Dedifferentiated amniotic fluid mesenchymal stem cell (primary cell): ENCODE measurements around the gene USP50.
"Not testable (repeated sequence)": the region's sequence is repeated elsewhere in the genome, so short reads cannot be mapped to it uniquely, and the experiment has no call there.

Source experiments
- DNase-seq: peaks from one replicate; pipeline ENCODE4 v3.0.0-alpha.2; 2016; ENCODE audit errors: extremely low spot score

USP50 gene

GRCh38 chr15:50546566-50546965 lies at the start of gene USP50:
Gene USP50 (minus strand): TSS chr15:50546666. CDS start chr15:50546525, 141 bp downstream.
- no peak for DNase-seq

GRCh38 chr15:50594311-50594710 lies 47.8 kb upstream of the USP50 start:
- no peak for DNase-seq

- DNase-seq: no peak
Observed at GRCh38 chr15:50593761-50594160, 47.3 kb upstream of the USP50 start.

DNA sequence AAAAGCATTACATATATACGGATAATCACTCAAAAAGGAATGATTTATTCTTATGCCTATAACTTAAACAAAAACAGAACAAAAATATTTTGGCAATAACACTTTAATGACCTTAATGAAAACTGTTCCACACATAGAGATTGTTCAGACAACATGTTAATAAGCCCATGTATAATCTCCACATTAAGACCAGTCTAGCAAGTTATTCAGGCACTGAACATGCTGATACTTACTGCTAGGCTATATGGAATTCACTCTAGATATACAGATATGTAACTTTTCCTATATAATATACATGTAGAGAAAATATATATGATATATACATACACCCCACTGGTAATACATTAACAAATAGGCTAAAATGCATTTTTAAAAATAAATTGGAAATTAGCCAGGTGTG lies 43.8 kb upstream of the USP50 start:
- DNase-seq: no peak

GRCh38 chr15:50577492-50577891 lies 31.0 kb upstream of the USP50 start:
- DNase-seq: no peak

- no peak for DNase-seq
Observed at GRCh38 chr15:50576166-50576565, 29.7 kb upstream of the USP50 start.

- DNase-seq: not testable (repeated sequence)
Observed at GRCh38 chr15:50573842-50574241, 27.4 kb upstream of the USP50 start.

- no peak for DNase-seq
Observed at GRCh38 chr15:50563756-50564155, 17.3 kb upstream of the USP50 start.

DNA sequence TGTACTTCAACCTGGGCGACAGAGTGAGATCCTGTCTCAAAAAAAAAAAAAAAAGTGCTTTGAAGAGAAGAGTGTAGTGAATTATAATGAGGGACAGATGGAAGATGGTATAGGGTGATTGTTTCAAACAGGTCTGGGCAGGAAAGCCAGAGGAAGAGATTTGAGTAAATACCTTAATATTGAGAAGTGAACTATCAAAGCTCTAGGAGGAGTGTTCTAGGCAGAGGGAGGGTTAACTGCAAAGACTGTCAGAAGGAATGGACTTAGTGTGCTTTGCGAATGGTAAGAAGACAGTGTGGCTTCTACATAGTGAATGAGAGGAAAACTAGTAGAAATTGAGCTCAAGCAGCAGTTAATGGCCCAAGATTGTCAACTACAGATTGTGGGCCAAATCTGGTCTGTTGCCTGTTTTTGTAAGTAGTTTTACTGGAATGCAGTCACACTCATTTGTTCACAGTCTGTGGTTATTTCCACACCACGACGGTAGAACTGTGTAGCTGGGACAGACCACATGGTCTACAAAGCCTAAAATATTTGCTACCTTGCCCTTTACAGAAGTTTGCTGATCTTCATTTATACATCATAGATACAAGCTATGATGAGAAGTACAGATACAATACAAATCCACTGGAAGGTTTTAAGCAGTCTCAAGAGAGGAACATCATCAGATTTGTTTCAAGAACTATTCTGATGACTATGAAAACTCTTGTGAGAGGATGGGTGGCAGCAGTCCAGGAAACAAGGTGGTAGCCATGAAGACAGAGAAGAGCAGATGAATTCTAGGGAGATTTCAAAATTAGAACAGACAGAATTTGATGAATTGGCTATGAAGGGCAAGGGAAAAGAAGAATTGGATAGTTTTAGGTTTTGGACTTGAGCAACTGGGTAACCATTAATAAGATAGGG lies 16.5 kb upstream of the USP50 start:
- no peak for DNase-seq

DNA sequence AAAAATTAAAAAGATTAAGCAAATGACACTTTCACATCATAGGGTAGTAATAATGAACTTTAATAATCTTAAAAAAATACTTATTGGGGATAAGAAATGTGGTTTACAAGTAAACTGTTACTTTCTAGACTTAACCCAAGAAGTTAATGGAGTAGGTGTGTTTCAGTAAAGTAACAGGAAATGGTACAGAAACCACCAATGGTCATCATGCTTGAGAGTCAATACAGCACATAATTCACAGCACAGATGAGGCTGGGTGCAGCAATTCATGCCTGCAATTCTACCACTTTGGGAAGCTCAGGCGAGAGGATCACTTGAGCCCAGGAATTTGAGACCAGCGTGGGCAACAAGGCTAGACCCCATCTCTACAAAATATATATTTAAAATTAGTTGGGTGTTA lies 11.5 kb upstream of the USP50 start:
- DNase-seq: no peak

DNA sequence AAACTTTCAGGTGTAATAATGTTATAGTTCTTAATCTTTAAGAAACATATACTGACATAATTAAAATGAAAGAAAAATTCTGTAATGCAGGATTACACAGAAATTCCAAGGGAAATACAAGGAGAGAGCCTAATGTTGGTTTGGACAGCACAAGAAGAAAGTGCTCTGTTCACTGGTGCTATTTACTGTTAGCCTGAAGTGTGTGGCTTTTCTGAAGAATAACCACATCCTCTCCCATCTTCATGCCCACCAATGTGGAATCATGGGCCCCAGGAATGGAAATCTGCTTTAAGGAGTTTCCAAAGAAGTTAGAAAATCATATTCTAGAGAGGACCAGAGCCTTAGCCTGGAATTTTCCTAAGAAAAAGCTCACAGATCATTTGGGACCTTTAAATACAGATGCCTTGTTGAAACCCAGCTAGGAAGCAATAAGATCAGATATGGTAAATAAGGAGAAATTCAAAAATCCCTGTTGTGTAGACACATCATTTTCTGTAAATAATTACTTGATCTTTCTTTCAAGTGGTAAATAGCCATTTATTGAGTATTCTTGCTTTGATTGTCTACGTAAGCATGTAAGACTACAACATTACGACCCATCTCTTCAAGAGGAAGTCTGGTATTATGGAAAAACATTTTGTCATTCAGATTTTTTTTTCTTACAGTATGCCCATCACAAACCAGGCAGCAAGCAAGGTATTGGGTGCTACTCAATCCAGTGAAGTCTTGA lies 10.3 kb upstream of the USP50 start:
- DNase-seq: no peak

DNA sequence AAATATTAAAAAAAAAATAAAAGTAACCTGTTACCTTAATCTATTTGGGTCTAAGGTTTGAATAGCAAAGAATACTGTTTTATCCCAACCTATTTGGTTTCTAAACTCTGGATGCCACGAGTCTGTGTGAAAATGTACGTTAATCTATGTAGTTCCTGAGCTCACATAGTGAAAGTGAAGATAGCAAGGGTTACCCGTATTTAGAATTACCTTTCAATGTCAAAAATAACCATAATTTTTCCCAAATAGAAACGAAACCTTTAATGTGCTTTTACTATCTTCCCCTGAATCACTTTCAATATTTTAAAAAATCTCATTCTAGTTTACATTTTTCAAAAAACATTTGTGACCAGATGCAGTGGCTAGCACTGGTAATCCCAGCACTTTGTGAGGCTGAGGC lies 5.8 kb upstream of the USP50 start:
- DNase-seq: no peak

GRCh38 chr15:50549326-50549725 lies 2.9 kb upstream of the USP50 start:
- DNase-seq: no peak

- no peak for DNase-seq
Observed at GRCh38 chr15:50544368-50544767, 2.1 kb downstream of the USP50 start.

DNA sequence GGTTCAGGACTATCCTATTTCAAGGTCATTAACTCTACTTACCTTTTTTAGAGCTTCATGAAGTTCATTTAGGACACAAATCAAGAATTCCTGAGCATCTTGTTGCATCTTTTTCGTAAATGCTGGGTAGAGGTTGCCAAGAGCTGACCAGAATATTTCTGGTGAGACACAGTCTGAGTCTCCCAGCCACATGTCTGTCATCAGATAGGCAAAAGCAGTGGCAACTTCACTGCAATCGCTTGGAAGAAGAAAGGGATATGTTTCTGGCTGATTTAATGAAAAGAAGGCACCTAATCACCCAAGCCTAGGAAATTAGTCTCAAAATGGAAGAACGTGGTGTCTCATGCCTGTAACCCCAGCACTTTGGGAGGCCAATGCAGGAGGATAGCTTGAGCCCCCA lies 2.9 kb downstream of the USP50 start:
- DNase-seq: no peak

DNA sequence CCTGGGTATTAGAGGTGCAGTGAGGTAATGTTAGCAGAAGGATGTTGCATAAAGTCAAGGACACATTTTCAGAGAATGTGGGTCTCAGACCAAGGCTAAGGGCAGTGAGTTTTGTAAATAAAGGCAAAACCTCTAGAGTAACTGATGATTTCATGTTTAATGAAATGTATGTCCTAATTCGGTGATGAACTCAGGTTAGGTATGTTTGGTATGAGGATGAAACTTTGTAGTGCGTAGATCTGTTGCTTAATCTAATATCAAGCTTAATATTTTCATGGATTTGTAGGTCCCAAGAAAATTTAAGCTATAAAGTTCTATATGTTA lies 3.6 kb downstream of the USP50 start:
- no peak for DNase-seq

- no peak for DNase-seq
Observed at GRCh38 chr15:50531766-50532165, 14.7 kb downstream of the USP50 start.

DNA sequence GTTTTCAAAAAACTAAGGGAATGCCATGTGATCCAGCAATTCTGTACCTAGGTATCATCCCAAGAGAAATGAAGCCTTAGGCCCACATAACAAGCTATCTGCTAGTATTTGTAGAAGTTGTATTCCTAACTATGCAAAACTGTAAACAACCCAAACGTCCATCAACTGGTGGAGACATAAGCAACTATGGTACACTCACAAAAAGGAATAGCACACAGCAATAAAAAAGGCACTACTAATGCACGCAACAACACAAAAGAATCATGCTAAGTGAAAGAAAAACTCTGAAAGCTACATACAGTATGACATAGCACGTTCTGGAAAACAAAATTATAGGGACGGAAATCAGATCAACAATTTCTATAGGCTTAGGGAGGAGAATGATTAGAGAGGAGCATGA lies 15.3 kb downstream of the USP50 start:
- DNase-seq: no peak

DNA sequence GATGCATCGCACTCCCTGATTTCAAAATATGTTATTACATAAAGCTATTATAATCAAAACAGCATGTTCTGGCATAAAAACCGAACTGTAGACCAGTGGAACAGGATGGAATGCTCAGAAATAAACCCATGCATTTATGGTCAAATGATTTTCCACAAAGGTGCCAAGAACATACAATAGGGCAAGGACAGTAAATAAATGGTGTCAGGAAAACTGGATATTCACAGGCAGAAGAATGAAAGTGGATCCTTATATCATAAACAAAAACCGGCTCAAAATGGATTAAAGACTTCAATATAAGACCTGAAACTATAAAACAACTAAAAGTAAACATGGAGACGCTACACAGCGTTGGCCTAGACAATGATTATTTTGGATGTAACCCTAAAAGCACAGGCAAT lies 22.6 kb downstream of the USP50 start:
- peak; percentile 71 for DNase-seq

- DNase-seq: no peak
Observed at GRCh38 chr15:50519740-50520425, 26.6 kb downstream of the USP50 start.

- DNase-seq: no peak
Observed at GRCh38 chr15:50513001-50513400, 33.5 kb downstream of the USP50 start.

- no peak for DNase-seq
Observed at GRCh38 chr15:50506121-50506520, 40.3 kb downstream of the USP50 start.

- DNase-seq: not testable (repeated sequence)
Observed at GRCh38 chr15:50505656-50506055, 40.8 kb downstream of the USP50 start.
